SU-DHL-6 (cell line): ENCODE results near the gene ANXA10.

Experiments used
- CTCF ChIP-seq: fragments of 200-600 bp; sonication (generic); IDR thresholded peaks from one replicate; pipeline ENCODE4 v1.5.1; 2017; ENCODE audit warnings: antibody characterized with exemption, mild to moderate bottlenecking, low read length, moderate library complexity; ENCODE audit not compliant: insufficient read depth, poor library complexity, severe bottlenecking
- EZH2phosphoT487 ChIP-seq: fragments of 200-600 bp; sonication (generic), shearing (Covaris generic); conservative IDR thresholded peaks from 2 replicates; pipeline ENCODE4 v1.6.1; 2018; ENCODE audit warnings: mild to moderate bottlenecking, antibody characterized with exemption, low read length, moderate library complexity, mixed read lengths

- no peak for TF ChIP-seq CTCF
- TF ChIP-seq EZH2phosphoT487 = no peak
These were observed 58.2 kb downstream of the ANXA10 start for GRCh38 chr4:168150420-168151050.
